HG02642 (cell line): ENCODE results near the gene WNT7B.

Experiments used
- ATAC-seq: cut with Tn5 transposase; IDR thresholded peaks from one replicate; pipeline ENCODE4 v1.9.1; 2021; ENCODE audit warnings: mild to moderate bottlenecking; ENCODE audit not compliant: unreplicated experiment, poor library complexity

The WNT7B gene

GRCh38 chr22:45882881-45883810 is 93.8 kb downstream of the WNT7B start:
- no peak for ATAC-seq

GRCh38 chr22:45881524-45881875 is 95.5 kb downstream of the WNT7B start:
- ATAC-seq = no peak

GRCh38 chr22:45880716-45881523 is 96.0 kb downstream of the WNT7B start:
- ATAC-seq = no peak

DNA sequence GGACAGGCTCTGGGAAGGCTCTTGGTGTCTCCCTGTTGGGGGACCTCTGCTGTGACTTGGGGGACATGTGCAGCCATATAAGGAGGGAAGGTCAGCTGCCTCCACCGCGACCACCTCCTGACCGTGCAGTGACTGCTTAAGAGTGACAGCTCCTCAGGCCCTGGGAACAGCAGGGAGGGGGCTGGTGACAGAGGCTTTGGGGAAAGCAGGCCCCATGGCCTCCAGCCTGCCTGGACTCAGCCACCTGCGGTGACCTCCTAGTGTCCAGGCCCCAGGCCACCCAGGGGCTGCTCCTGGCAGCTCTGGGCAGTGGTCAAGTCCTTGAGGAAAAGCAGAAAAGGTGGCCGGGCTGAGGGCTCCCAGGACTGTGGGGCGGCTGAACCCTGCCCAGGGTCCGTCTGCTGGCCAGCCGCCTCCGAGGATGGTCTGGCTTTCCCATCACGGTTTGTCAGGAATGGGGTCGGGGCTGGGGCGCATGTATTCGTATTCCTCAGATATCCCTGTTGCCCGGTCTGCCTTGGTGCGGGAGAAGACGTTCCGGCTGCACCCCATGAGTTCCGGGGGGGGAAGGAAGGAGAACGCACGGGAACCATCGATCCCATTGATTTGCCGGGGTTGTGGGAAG is 96.8 kb downstream of the WNT7B start:
- ATAC-seq = no peak

DNA sequence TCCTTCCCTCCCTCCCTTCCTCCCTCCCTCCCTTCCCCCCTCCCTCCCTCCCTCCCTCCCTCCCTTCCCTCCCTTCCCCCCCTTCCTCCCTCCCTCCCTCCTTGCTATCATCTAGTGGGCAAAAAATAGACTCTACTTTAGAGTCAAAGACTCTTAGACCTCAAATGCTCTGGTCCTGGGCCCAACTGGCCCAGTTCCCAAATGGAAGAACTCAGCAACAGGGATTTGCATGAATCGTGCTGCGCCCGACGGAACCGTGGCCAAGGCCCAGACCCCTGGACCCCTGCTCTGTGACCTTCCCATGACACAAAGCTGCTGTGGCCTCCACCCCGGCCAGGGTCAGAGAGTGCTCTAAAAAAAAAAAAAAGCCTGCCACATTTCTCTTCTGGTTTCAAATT is 97.4 kb downstream of the WNT7B start:
- ATAC-seq = no peak

DNA sequence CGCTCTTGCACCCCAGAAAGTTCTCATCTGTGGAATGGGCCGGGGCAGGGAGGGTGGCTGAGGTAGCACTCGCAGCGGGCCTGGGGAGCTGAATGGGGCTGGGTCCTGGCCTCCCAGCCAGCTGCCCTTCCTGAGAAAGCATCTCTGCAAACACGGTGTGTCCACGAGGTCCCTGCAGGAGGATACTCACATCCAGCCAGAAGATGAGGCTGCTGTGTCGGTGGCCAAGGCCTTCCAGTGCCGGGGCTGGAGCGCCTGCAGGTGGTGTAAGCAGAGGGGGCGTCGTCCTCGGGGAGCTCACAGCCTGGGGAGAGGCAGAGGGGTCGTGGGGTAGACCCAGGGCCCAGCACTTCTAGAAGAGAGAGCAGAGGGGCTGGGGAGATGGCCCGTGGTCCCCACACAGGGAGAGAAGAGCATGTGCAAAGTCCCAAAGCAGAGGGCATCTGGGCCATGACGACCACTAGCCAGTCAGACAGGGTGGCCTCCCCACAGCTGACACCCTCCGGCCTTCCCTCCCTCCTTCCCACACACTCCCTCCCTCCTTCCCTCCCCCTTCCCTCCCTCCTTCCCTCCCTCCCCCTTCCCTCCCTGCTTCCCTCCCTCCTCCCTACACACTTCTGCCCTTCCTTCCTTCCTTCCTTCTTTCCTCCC is 97.9 kb downstream of the WNT7B start:
- ATAC-seq = no peak

DNA sequence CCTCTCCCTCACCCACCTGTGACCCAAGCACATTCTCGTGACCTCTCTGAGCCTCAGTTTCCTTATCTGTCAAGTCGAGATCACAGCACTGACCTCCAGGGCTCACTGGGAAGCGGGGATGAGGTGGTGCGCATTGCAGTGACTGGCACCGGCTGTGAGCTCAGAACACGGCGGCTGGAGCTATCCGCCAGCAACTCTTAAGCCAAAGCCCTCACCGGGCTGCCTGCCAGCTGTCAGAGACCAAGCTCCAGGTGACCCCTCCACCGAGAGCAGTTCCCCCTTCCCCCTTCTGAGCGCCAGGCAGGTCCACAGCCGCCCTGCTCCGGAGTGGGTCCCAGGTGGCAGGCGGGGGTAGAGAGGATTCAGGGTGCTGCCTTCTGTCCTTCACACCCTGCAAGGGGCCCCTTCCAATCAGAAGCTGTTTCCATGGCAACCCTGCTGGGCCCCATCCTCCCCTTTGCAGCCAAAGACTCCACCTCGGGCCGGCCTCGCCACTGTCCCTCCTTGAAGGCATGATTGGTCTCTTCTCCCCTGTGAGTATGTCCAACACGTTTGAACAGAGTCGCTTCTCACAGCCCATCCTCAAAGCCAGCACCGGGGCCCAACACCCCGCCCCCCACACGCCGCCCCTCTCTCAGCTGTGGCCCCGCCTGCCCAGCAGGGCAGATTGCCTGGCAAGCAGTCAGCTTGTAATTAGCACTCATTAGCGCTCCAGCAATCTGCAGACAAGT is 98.7 kb downstream of the WNT7B start:
- no peak for ATAC-seq

DNA sequence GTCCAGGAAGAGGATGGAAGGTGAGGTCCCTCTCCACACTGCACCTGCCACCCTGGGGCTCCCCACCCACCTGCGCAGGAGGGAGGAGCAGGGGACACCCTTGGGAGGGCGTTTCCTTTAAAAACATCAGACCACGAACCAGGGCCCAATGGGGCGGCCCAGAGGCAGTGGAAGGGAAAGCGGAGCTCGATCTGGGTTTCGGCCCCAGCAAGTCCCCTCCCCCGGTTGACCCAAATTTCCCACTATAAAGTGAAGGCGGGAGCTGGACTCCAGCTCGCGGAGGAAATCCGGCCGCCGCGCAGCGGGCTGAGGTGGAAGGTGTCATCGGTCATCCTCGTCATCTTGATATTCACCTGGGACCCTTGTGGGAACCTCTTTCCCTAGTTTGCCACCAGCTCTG is 99.3 kb downstream of the WNT7B start:
- no peak for ATAC-seq

- no peak for ATAC-seq
These were observed 100.0 kb downstream of the WNT7B start for GRCh38 chr22:45877036-45877380.

DNA sequence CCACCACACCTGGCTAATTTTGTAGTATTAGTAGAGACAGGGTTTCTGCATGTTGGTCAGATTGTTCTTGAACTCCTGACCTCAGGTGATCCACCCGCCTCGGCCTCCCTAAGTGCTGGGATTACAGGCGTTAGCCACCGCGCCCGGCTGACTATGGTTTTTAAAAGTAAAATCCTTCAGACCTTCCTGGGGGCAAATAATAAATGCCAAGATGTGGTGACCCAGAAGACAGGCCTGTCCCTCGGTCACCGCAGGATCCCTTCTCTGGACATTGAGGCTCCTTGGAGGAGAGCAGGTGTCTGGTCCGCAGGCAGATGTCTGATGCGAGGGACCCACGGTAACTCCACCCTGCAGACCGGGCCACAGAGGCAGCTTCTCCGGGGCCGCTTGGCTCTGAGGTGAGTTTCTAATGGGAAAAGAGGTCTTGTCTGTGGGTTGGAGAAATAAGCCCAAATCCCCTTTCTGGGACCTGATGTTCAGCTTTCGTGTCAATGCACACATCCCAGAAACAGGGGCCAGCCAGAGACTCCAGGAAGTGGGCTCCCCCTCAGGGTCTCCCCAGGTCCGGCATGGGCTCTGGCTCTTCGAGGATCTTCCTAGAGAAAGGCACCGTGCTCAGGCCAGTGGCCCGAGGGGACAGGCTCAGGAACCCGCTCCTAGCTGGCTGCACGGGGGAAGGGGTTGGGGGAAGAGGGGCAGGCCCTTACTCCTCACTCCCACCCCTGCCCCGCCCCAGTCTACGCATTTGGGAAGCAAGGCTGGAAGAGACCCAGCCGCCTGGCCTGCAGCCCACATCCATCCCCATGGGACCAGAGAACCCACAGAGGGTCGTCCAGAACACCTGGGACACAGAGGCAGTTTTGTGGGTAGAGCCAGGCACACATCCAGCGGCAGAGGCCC is 100.6 kb downstream of the WNT7B start:
- ATAC-seq = no peak

GRCh38 chr22:45872659-45873263 is 104.2 kb downstream of the WNT7B start:
- ATAC-seq = no peak

DNA sequence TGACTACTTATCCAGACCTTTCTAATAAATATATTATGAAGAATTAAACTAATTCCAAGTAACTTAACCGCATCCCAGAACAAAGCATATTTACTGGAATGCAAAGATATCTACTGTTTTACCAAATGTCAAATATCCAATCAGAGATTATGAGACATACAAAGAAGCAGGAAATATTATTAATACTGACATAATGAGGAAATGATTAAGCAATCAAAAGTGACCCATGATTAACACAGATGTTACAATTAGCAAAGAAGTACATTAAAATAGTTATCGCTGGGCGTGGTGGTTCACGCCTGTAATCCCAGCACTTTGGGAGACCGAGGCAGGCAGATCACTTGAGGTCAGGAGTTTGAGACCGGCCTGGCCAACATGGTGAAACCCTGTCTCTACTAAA is 105.2 kb downstream of the WNT7B start:
- ATAC-seq = no peak
